IMR-90 (cell line): ENCODE results near the gene GSPT1.

ENCODE experiments used
- BHLHE40 ChIP-seq: fragments of 150-350 bp; IDR thresholded peaks from 2 replicates; pipeline ENCODE4 v1.6.1; 2016; ENCODE audit warnings: mild to moderate bottlenecking, low read depth, low read length
- CEBPB ChIP-seq: IDR thresholded peaks from 2 replicates; pipeline ENCODE4 v1.6.1; 2012; ENCODE audit warnings: low read depth, low read length, improper control_type of control experiment
- CTCF ChIP-seq: conservative IDR thresholded peaks from 2 replicates; pipeline ENCODE4 v1.5.1; 2012; ENCODE audit warnings: mild to moderate bottlenecking, low read depth, low read length, improper control_type of control experiment
- POLR2A ChIP-seq: IDR thresholded peaks from 2 replicates; pipeline ENCODE4 v1.6.1; 2012; ENCODE audit warnings: mild to moderate bottlenecking, low read depth, low read length
- RCOR1 ChIP-seq: IDR thresholded peaks from 2 replicates; pipeline ENCODE4 v1.6.1; 2012; ENCODE audit warnings: mild to moderate bottlenecking, low read length, improper control_type of control experiment; ENCODE audit not compliant: insufficient replicate concordance
- RFX5 ChIP-seq: IDR thresholded peaks from 2 replicates; pipeline ENCODE4 v1.8.0; 2012; ENCODE audit warnings: low read depth, mild to moderate bottlenecking, low read length, moderate library complexity
- SMC3 ChIP-seq: fragments of 150-350 bp; IDR thresholded peaks from 2 replicates; pipeline ENCODE4 v1.6.1; 2016; ENCODE audit warnings: low read depth, mild to moderate bottlenecking, antibody characterized with exemption, low read length, moderate library complexity

GRCh38 chr16:11884035-11884434 is 31.7 kb downstream of the GSPT1 start:
- no peak for TF ChIP-seq BHLHE40
- no peak for TF ChIP-seq POLR2A
- TF ChIP-seq CTCF = no peak
- no peak for TF ChIP-seq SMC3
- TF ChIP-seq RFX5 = no peak
- TF ChIP-seq CEBPB = no peak
- no peak for TF ChIP-seq RCOR1
